ENCODE results near the gene CDH15. TPM values are rescaled to one million over a fixed set of nuclear protein-coding genes. Genes with fewer than 3 reads are reported as not detected.

Gene CDH15
- polyA plus RNA-seq, 1 donor from 2014 or later, result not detected

- no peak for TF ChIP-seq MXI1 (conservative IDR thresholded peaks at IDR 0.05; ENCODE audit: poor library complexity, severe bottlenecking)
- TF ChIP-seq EP300 (conservative IDR thresholded peaks at IDR 0.05; ENCODE audit: poor library complexity, severe bottlenecking), result no peak
- no peak for TF ChIP-seq POLR2AphosphoS5 (IDR thresholded peaks at IDR 0.05)
- TF ChIP-seq RAD21 (conservative IDR thresholded peaks at IDR 0.05), result no peak
- Histone ChIP-seq H3K9me2 (ENCODE audit: insufficient read depth, low read length) (no peaks in the 10 kb centered on the region), H3K9ac (ENCODE audit: low read length) (no peak overlapping the region), H3K4me2 (ENCODE audit: low read length) (no peak overlapping the region), H3K36me3 (ENCODE audit: insufficient read depth, low read length) (no peaks in the 10 kb centered on the region), H3K27me3 (ENCODE audit: insufficient read depth, low read depth, low read length) (peaks cover 12% of the 10 kb centered on the region), H4K20me1 (ENCODE audit: insufficient read depth) (no peaks in the 10 kb centered on the region), H3K9me3 (ENCODE audit: low read length) (no peaks in the 10 kb centered on the region), H3F3A (ENCODE audit: insufficient read depth, low read length, poor library complexity, severe bottlenecking) (no peaks in the 10 kb centered on the region), H3K79me2 (replicated peaks; ENCODE audit: insufficient read depth, low read length) (no peaks in the 10 kb centered on the region), H3K4me3 (ENCODE audit: low read length) (no peak overlapping the region), H3K27ac (ENCODE audit: low read length) (no peak overlapping the region), H2AFZ (ENCODE audit: low read depth, low read length) (no peak overlapping the region)
Measured at GRCh38 chr16:89174055-89174827, 2.7 kb downstream of the CDH15 start.

GRCh38 chr16:89174877-89175276 is 3.3 kb downstream of the CDH15 start:
- no peaks in the 10 kb centered on the region for H3K9me3 ChIP-seq (ENCODE audit: low read length)
- no peak overlapping the region for H3K4me2 ChIP-seq (ENCODE audit: low read length)
- no peak for TF ChIP-seq EP300 (conservative IDR thresholded peaks at IDR 0.05; ENCODE audit: poor library complexity, severe bottlenecking)
- no peak for TF ChIP-seq MXI1 (conservative IDR thresholded peaks at IDR 0.05; ENCODE audit: poor library complexity, severe bottlenecking)
- TF ChIP-seq EZH2 (IDR thresholded peaks at IDR 0.05; ENCODE audit: borderline replicate concordance, insufficient read depth, low read length, poor library complexity, severe bottlenecking), result no peak
- no peak for TF ChIP-seq SMC3 (conservative IDR thresholded peaks at IDR 0.05; ENCODE audit: poor library complexity)
- TF ChIP-seq POLR2AphosphoS5 (IDR thresholded peaks at IDR 0.05), result no peak
- no peak for TF ChIP-seq CTCF (IDR thresholded peaks at IDR 0.05; ENCODE audit: poor library complexity, severe bottlenecking)
- no peak for TF ChIP-seq REST (IDR thresholded peaks at IDR 0.05; ENCODE audit: borderline replicate concordance)
- TF ChIP-seq RAD21 (conservative IDR thresholded peaks at IDR 0.05), result no peak
- no peak for TF ChIP-seq TAF1 (IDR thresholded peaks at IDR 0.05; ENCODE audit: low read depth)
- no peak overlapping the region for H2AFZ ChIP-seq (ENCODE audit: low read depth, low read length)
- H3F3A ChIP-seq (ENCODE audit: insufficient read depth, low read length, poor library complexity, severe bottlenecking), result no peaks in the 10 kb centered on the region
- no peak overlapping the region for H3K4me3 ChIP-seq (ENCODE audit: low read length)
- no peaks in the 10 kb centered on the region for H3K79me2 ChIP-seq (replicated peaks; ENCODE audit: insufficient read depth, low read length)
- H4K20me1 ChIP-seq (ENCODE audit: insufficient read depth), result no peaks in the 10 kb centered on the region
- H3K27me3 ChIP-seq (ENCODE audit: insufficient read depth, low read depth, low read length), result peaks cover 12% of the 10 kb centered on the region
- H3K36me3 ChIP-seq (ENCODE audit: insufficient read depth, low read length), result no peaks in the 10 kb centered on the region
- no peak overlapping the region for H3K27ac ChIP-seq (ENCODE audit: low read length)
- no peaks in the 10 kb centered on the region for H3K9me2 ChIP-seq (ENCODE audit: insufficient read depth, low read length)
- H3K9ac ChIP-seq (ENCODE audit: low read length), result no peak overlapping the region

Measured in neural cell (in vitro differentiated cells).